Keratinocyte (primary cell): ENCODE measurements around the gene ABHD15. TPM values are rescaled to one million over a fixed set of nuclear protein-coding genes. Genes with fewer than 3 reads are reported as not detected.

Experiments
- DNase-seq: peaks from one replicate; pipeline ENCODE4 v3.0.0-alpha.2; 2011; ENCODE audit warnings: low read depth, missing footprints, low spot score
- FAIRE-seq: peaks from 2 replicates; lab custom pipeline; 2011; peaks lifted over from hg19 to GRCh38; lab: Jason Lieb, UNC
- H2AFZ ChIP-seq: 2 replicates; pipeline ENCODE4 v1.6.0; 2012; ENCODE audit warnings: low read length, control low read depth, inconsistent platforms; ENCODE audit not compliant: control insufficient read depth
- H3K27ac ChIP-seq: 2 replicates; pipeline ENCODE4 v1.5.1; 2011; ENCODE audit warnings: low read length; ENCODE audit not compliant: control insufficient read depth, insufficient read depth
- H3K27me3 ChIP-seq: 3 replicates; pipeline ENCODE4 v1.6.0; 2011; ENCODE audit warnings: low read length; ENCODE audit not compliant: control insufficient read depth, insufficient read depth; ENCODE audit errors: extremely low read depth
- H3K36me3 ChIP-seq, 2 experiments: 2 replicates in 1 of 2; 3 replicates in 1 of 2; pipeline ENCODE4 v1.5.1; 2011; ENCODE audit warnings: low read length in 2 of 2, mild to moderate bottlenecking in 1 of 2; ENCODE audit not compliant: control insufficient read depth in 2 of 2, insufficient read depth in 2 of 2; ENCODE audit errors: extremely low read depth in 1 of 2
- H3K4me1 ChIP-seq: 3 replicates; pipeline ENCODE4 v1.5.1; 2011; ENCODE audit warnings: low read length; ENCODE audit not compliant: control insufficient read depth, insufficient read depth; ENCODE audit errors: extremely low read depth
- H3K4me2 ChIP-seq: 3 replicates; pipeline ENCODE4 v1.6.0; 2011; ENCODE audit warnings: low read depth, low read length; ENCODE audit not compliant: control insufficient read depth, insufficient read depth; ENCODE audit errors: extremely low read depth
- H3K4me3 ChIP-seq, 3 experiments: fragments of 200-600 bp in 1 of 3; sonication (generic) in 1 of 3; 2 replicates in 2 of 3; 3 replicates in 1 of 3; pipeline ENCODE4 v1.5.1; 2011 to 2016; ENCODE audit warnings: low read length in 3 of 3, mild to moderate bottlenecking in 3 of 3, control low read depth in 2 of 3, inconsistent platforms in 1 of 3, low read depth in 1 of 3, mixed read lengths in 1 of 3, mixed run types in 1 of 3, moderate library complexity in 1 of 3; ENCODE audit not compliant: control insufficient read depth in 2 of 3, insufficient read depth in 2 of 3; ENCODE audit errors: extremely low read depth in 1 of 3
- H3K79me2 ChIP-seq: 2 replicates; pipeline ENCODE4 v1.6.0; 2012; ENCODE audit warnings: low read length; ENCODE audit not compliant: control insufficient read depth, insufficient read depth
- H3K9ac ChIP-seq: 3 replicates; pipeline ENCODE4 v1.6.0; 2011; ENCODE audit warnings: low read length; ENCODE audit not compliant: control insufficient read depth, insufficient read depth; ENCODE audit errors: extremely low read depth
- H3K9me1 ChIP-seq: 3 replicates; pipeline ENCODE4 v1.6.0; 2011; ENCODE audit warnings: low read length; ENCODE audit not compliant: control insufficient read depth, insufficient read depth; ENCODE audit errors: extremely low read depth
- H3K9me3 ChIP-seq: 2 replicates; pipeline ENCODE4 v1.5.1; 2012; ENCODE audit warnings: low read depth, low read length; ENCODE audit not compliant: control insufficient read depth
- H4K20me1 ChIP-seq: 3 replicates; pipeline ENCODE4 v1.6.0; 2011; ENCODE audit warnings: low read length; ENCODE audit not compliant: control insufficient read depth, insufficient read depth; ENCODE audit errors: extremely low read depth
- EZH2 ChIP-seq: IDR thresholded peaks from one replicate; pipeline ENCODE4 v1.6.1; 2012; ENCODE audit warnings: inconsistent platforms, mild to moderate bottlenecking, low read length, moderate library complexity
- dilution Hi-C: fragments of 300-500 bp; cut with MboI; formaldehyde crosslinking; loops from one replicate; pipeline ENCODE4 v1.7.0; 2020; ENCODE audit warnings: low sequenced_read_pairs; ENCODE audit not compliant: extremely low pct_ligation_motif_present
- polyA plus RNA-seq, 5 experiments: library from polyadenylated mRNA; depleted of rRNA in 3 of 5; stranded (reverse) in 3 of 5; stranded (forward) in 1 of 5; unstranded in 1 of 5; fragments of >200 nt; gene quantifications; 1 replicate in 1 of 5; 2 replicates in 3 of 5; 3 replicates in 1 of 5; pipeline versions ENCODE4 v1.2.1 to v1.2.3, GENCODE V29; 2011 to 2012; ENCODE audit warnings: missing spikeins in 2 of 5, low read depth in 1 of 5, low replicate concordance in 1 of 5
- TF ChIP-seq, protein P1 (sequence below), 3 experiments: IDR thresholded peaks in 1 of 3; conservative IDR thresholded peaks in 1 of 3; optimal IDR thresholded peaks in 1 of 3; 2 replicates in 2 of 3; 3 replicates in 1 of 3; pipeline versions ENCODE3 to v1.5.1; 2011; ENCODE audit warnings: low read length in 3 of 3, mild to moderate bottlenecking in 3 of 3, moderate library complexity in 2 of 3, control low read depth in 1 of 3, inconsistent platforms in 1 of 3; ENCODE audit not compliant: insufficient read depth in 2 of 3; ENCODE audit errors: extremely low read depth in 1 of 3

ABHD15 gene
- polyA plus RNA-seq, 1 donor (not counting 4 experiments of a cell fraction or from before 2014, with no cell fraction given): 6.2 TPM

DNA sequence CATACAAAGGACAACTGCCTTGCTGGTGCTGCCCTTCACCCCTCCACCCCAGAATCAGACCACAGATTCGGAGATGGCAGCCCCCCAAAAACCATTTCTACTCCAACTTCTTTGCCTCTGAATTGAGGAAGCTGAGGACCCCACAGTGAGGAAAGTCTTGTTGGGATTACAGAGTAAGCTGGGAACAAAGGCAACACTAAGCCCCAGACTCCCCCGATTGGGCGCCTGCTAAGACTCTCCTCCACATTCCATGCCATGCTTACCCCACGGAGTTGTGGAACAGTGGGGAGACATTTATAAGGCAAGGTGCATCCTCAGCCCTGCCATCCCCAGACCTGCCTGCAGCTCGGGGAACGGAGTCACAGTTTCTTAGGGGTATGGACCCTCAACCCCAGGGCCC, 20.8 kb upstream of the ABHD15 start:
- Histone ChIP-seq H3K79me2 (peaks cover 59% of the 10 kb centered on the region), H3K9me1 (peaks cover 17% of the 10 kb centered on the region), H3K4me3 (peak overlapping the region; percentile 81 to 92 (median 85)), H2AFZ (no peak overlapping the region), H3K4me2 (peak overlapping the region; percentile 97), H3K27me3 (no peaks in the 10 kb centered on the region), H3K4me1 (peaks cover 85% of the 10 kb centered on the region), H3K27ac (peak overlapping the region; percentile 64), H3K36me3 (peaks cover 6 to 11% of the 10 kb centered on the region in 2 experiments), H3K9me3 (no peaks in the 10 kb centered on the region), H4K20me1 (peaks cover 28% of the 10 kb centered on the region), H3K9ac (peak overlapping the region; percentile 78)
- no peak for TF ChIP-seq EZH2
- TF ChIP-seq, protein P1, sequence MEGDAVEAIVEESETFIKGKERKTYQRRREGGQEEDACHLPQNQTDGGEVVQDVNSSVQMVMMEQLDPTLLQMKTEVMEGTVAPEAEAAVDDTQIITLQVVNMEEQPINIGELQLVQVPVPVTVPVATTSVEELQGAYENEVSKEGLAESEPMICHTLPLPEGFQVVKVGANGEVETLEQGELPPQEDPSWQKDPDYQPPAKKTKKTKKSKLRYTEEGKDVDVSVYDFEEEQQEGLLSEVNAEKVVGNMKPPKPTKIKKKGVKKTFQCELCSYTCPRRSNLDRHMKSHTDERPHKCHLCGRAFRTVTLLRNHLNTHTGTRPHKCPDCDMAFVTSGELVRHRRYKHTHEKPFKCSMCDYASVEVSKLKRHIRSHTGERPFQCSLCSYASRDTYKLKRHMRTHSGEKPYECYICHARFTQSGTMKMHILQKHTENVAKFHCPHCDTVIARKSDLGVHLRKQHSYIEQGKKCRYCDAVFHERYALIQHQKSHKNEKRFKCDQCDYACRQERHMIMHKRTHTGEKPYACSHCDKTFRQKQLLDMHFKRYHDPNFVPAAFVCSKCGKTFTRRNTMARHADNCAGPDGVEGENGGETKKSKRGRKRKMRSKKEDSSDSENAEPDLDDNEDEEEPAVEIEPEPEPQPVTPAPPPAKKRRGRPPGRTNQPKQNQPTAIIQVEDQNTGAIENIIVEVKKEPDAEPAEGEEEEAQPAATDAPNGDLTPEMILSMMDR (optimal IDR thresholded peaks at IDR 0.05 in 1 of 3, IDR thresholded peaks at IDR 0.05 in 1 of 3, conservative IDR thresholded peaks at IDR 0.05 in 1 of 3; ENCODE audit: extremely low read depth in 1 of 3, insufficient read depth in 2 of 3, low read length in 3 of 3): no peak
- dilution Hi-C loops: no loop called here
- FAIRE-seq (no peak), DNase-seq (no peak)

DNA sequence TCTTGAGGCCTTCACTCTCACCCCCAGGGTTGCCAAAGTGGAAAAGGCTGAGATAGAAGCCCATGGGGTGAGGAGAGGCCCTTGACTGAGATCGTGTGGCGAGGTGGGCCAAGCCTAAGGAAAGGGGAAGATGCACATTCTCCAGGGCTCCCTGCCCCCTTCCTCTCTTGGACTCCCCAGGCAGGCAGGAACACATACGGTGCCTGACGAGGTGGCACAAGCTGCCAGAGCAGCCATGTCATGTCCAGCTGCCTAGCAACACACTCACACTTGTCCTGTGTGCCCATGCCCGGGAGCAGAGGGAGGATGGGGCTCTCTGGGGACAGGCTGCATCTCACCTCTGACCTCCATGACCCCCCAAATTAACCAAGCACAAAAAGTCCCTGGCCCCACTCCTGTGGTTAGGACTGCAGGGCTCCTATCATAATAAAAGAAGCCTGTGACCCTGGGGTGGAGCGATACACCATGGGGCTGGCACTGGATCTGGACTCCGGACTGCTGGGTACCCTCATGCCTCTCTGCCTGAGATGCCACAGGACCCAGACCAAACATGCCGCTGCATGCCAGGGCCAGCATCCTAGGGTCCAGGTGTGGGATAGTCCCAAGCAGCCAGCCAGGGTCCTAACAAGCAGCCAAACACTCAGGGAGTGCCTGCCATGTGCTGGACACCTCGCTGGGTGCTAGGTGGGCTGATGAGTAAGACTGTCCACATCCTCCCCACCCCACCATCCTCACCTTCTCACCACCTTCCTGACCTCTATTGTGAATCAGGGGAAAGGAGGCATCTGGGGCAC, 20.0 kb upstream of the ABHD15 start:
- Histone ChIP-seq H3K79me2 (peaks cover 64% of the 10 kb centered on the region), H2AFZ (no peak overlapping the region), H3K9me3 (no peaks in the 10 kb centered on the region), H3K9me1 (peaks cover 22% of the 10 kb centered on the region), H3K36me3 (peaks cover 12 to 18% of the 10 kb centered on the region in 2 experiments), H3K4me3 (no peak overlapping the region), H3K9ac (peak overlapping the region; percentile 3), H3K4me1 (peaks cover 85% of the 10 kb centered on the region), H3K27ac (no peak overlapping the region), H3K27me3 (no peaks in the 10 kb centered on the region), H4K20me1 (peaks cover 28% of the 10 kb centered on the region), H3K4me2 (peak overlapping the region; percentile 97)
- no peak for DNase-seq
- dilution Hi-C loops: no loop called here
- peak; percentile 29 for FAIRE-seq
- TF ChIP-seq, protein P1 (optimal IDR thresholded peaks at IDR 0.05 in 1 of 3, IDR thresholded peaks at IDR 0.05 in 1 of 3, conservative IDR thresholded peaks at IDR 0.05 in 1 of 3; ENCODE audit: extremely low read depth in 1 of 3, insufficient read depth in 2 of 3, low read length in 3 of 3): no peak
- no peak for TF ChIP-seq EZH2
